ENCODE results near the gene IGF1R. TPM values are rescaled to one million over a fixed set of nuclear protein-coding genes. Genes with fewer than 3 reads are reported as not detected.

Gene IGF1R
- total and polyA plus RNA-seq, 4 donors, result 5.9 to 154 (median 27.6) TPM

- H3K9me3 ChIP-seq (ENCODE audit: control insufficient read depth in 4 of 4, insufficient read depth in 3 of 4, low read length in 3 of 4), result no peaks in the 10 kb centered on the region
- no peaks in the 10 kb centered on the region for H3K36me3 ChIP-seq (ENCODE audit: control insufficient read depth in 4 of 4, insufficient read depth in 4 of 4, low read length in 4 of 4)
- no peak overlapping the region for H3K4me3 ChIP-seq
- 63 to 78% methylated on average over 10 of the region's 10 CpGs for WGBS, 2 donors
- no peak overlapping the region for H3K9ac ChIP-seq (ENCODE audit: insufficient read depth in 1 of 2, low read length in 2 of 2)
- peaks cover 6 to 35% (median 18%) of the 10 kb centered on the region in 5 donors for H3K4me1 ChIP-seq (ENCODE audit: control insufficient read depth in 5 of 5, insufficient read depth in 5 of 5, low read length in 5 of 5)
- no peak for DNase-seq
- TF ChIP-seq CTCF (IDR thresholded peaks at IDR 0.05; ENCODE audit: control extremely low read depth, extremely low read depth), result no peak
- no peak for ATAC-seq (ENCODE audit: insufficient read depth, low FRiP score)
- H3K27ac ChIP-seq (ENCODE audit: low read depth in 1 of 2, low read length in 1 of 2), result peak overlapping the region in 1 of 2 donors; percentile 46
- H3K27me3 ChIP-seq (ENCODE audit: control insufficient read depth in 3 of 3, insufficient read depth in 3 of 3, low read length in 2 of 3), result no peaks in the 10 kb centered on the region
Observed at GRCh38 chr15:98774756-98775497, 126.6 kb downstream of the IGF1R start.

- H3K27me3 ChIP-seq (ENCODE audit: control insufficient read depth in 3 of 3, insufficient read depth in 3 of 3, low read length in 2 of 3), result no peaks in the 10 kb centered on the region
- no peak for DNase-seq
- no peak overlapping the region for H3K4me3 ChIP-seq
- H3K4me1 ChIP-seq (ENCODE audit: control insufficient read depth in 5 of 5, insufficient read depth in 5 of 5, low read length in 5 of 5), result peaks cover 6 to 33% (median 18%) of the 10 kb centered on the region in 5 donors
- 73 to 87% methylated on average over 7 of the region's 7 CpGs for WGBS, 2 donors
- no peak overlapping the region for H3K9ac ChIP-seq (ENCODE audit: insufficient read depth in 1 of 2, low read length in 2 of 2)
- no peak for ATAC-seq (ENCODE audit: insufficient read depth, low FRiP score)
- no peak for TF ChIP-seq CTCF (IDR thresholded peaks at IDR 0.05; ENCODE audit: control extremely low read depth, extremely low read depth)
- no peaks in the 10 kb centered on the region for H3K9me3 ChIP-seq (ENCODE audit: control insufficient read depth in 4 of 4, insufficient read depth in 3 of 4, low read length in 3 of 4)
- H3K27ac ChIP-seq (ENCODE audit: low read depth in 1 of 2, low read length in 1 of 2), result no peak overlapping the region
- no peaks in the 10 kb centered on the region for H3K36me3 ChIP-seq (ENCODE audit: control insufficient read depth in 4 of 4, insufficient read depth in 4 of 4, low read length in 4 of 4)
Observed at GRCh38 chr15:98775498-98776230, 127.3 kb downstream of the IGF1R start.

GRCh38 chr15:98776607-98777281 is 128.4 kb downstream of the IGF1R start:
- peak; percentile 21 for ATAC-seq (ENCODE audit: insufficient read depth, low FRiP score)
- H3K4me3 ChIP-seq, result no peak overlapping the region
- WGBS, 2 donors, result 50 to 58% methylated on average over 16 of the region's 16 CpGs

More at GRCh38 chr15:98776607-98777281, 128.4 kb downstream of the IGF1R start:
- Histone ChIP-seq H3K9ac (ENCODE audit: insufficient read depth in 1 of 2, low read length in 2 of 2) (no peak overlapping the region), H3K27ac (ENCODE audit: low read depth in 1 of 2, low read length in 1 of 2) (peak overlapping the region; percentile 57 to 71), H3K4me1 (ENCODE audit: control insufficient read depth in 5 of 5, insufficient read depth in 5 of 5, low read length in 5 of 5) (peaks cover 4 to 28% (median 18%) of the 10 kb centered on the region in 5 donors), H3K9me3 (ENCODE audit: control insufficient read depth in 4 of 4, insufficient read depth in 3 of 4, low read length in 3 of 4) (no peaks in the 10 kb centered on the region), H3K36me3 (ENCODE audit: control insufficient read depth in 4 of 4, insufficient read depth in 4 of 4, low read length in 4 of 4) (no peaks in the 10 kb centered on the region), H3K27me3 (ENCODE audit: control insufficient read depth in 3 of 3, insufficient read depth in 3 of 3, low read length in 2 of 3) (no peaks in the 10 kb centered on the region)
- DNase-seq, result peak; percentile 73 to 81 (median 76)
- no peak for TF ChIP-seq CTCF (IDR thresholded peaks at IDR 0.05; ENCODE audit: control extremely low read depth, extremely low read depth)

Data from lung (tissue), 12 donors.